Measurements from ENCODE around the gene ADARB2. TPM values are rescaled to one million over a fixed set of nuclear protein-coding genes. Genes with fewer than 3 reads are reported as not detected.

Gene ADARB2
- total and polyA plus RNA-seq, 5 donors, result 0.53 to 1.6 (median 0.59) TPM

GRCh38 chr10:1670541-1671365 is 66.6 kb downstream of the ADARB2 start:
- ATAC-seq, result no peak
- DNase-seq, result no peak
- Histone ChIP-seq H3K4me1 (ENCODE audit: control insufficient read depth, insufficient read depth, low read length) (no peaks in the 10 kb centered on the region), H3K27me3 (ENCODE audit: control insufficient read depth, insufficient read depth) (no peaks in the 10 kb centered on the region), H3K27ac (ENCODE audit: low read length) (no peak overlapping the region), H3K9me3 (ENCODE audit: control insufficient read depth, low read length) (no peaks in the 10 kb centered on the region), H3K4me3 (ENCODE audit: low read length) (no peak overlapping the region)
- WGBS, result 75% methylated on average over 32 of the region's 32 CpGs
- intact Hi-C loops (cut with DNase I), result no loop called here

- ATAC-seq (no peak), DNase-seq (no peak)
- Histone ChIP-seq H3K4me1 (ENCODE audit: control insufficient read depth, insufficient read depth, low read length) (no peaks in the 10 kb centered on the region), H3K9me3 (ENCODE audit: control insufficient read depth, low read length) (no peaks in the 10 kb centered on the region), H3K4me3 (ENCODE audit: low read length) (no peak overlapping the region), H3K27ac (ENCODE audit: low read length) (no peak overlapping the region), H3K27me3 (ENCODE audit: control insufficient read depth, insufficient read depth) (no peaks in the 10 kb centered on the region)
- intact Hi-C loops (cut with DNase I), result no loop called here
Observed at GRCh38 chr10:1669433-1669832, 67.9 kb downstream of the ADARB2 start.

GRCh38 chr10:1668399-1668798 is 68.9 kb downstream of the ADARB2 start:
- no peaks in the 10 kb centered on the region for H3K27me3 ChIP-seq (ENCODE audit: control insufficient read depth, insufficient read depth)
- no peak for DNase-seq
- 59% methylated on average over 5 of the region's 5 CpGs for WGBS
- no peak overlapping the region for H3K4me3 ChIP-seq (ENCODE audit: low read length)
- no peaks in the 10 kb centered on the region for H3K9me3 ChIP-seq (ENCODE audit: control insufficient read depth, low read length)
- H3K4me1 ChIP-seq (ENCODE audit: control insufficient read depth, insufficient read depth, low read length), result no peaks in the 10 kb centered on the region
- intact Hi-C loops (cut with DNase I), result no loop called here
- no peak overlapping the region for H3K27ac ChIP-seq (ENCODE audit: low read length)
- ATAC-seq, result no peak

- Histone ChIP-seq H3K4me3 (ENCODE audit: low read length) (no peak overlapping the region), H3K27ac (ENCODE audit: low read length) (no peak overlapping the region), H3K9me3 (ENCODE audit: control insufficient read depth, low read length) (no peaks in the 10 kb centered on the region), H3K4me1 (ENCODE audit: control insufficient read depth, insufficient read depth, low read length) (no peaks in the 10 kb centered on the region), H3K27me3 (ENCODE audit: control insufficient read depth, insufficient read depth) (no peaks in the 10 kb centered on the region)
- DNase-seq, result no peak
- intact Hi-C loops (cut with DNase I), result no loop called here
- ATAC-seq, result no peak
Observed at GRCh38 chr10:1667392-1667791, 69.9 kb downstream of the ADARB2 start.

GRCh38 chr10:1666147-1666546 is 71.2 kb downstream of the ADARB2 start:
- Histone ChIP-seq H3K9me3 (ENCODE audit: control insufficient read depth, low read length) (no peaks in the 10 kb centered on the region), H3K27ac (ENCODE audit: low read length) (no peak overlapping the region), H3K4me1 (ENCODE audit: control insufficient read depth, insufficient read depth, low read length) (no peaks in the 10 kb centered on the region), H3K4me3 (ENCODE audit: low read length) (no peak overlapping the region), H3K27me3 (ENCODE audit: control insufficient read depth, insufficient read depth) (no peaks in the 10 kb centered on the region)
- WGBS, result 86% methylated on average over 20 of the region's 20 CpGs
- intact Hi-C loops (cut with DNase I), result no loop called here
- DNase-seq (no peak), ATAC-seq (no peak)

- Histone ChIP-seq H3K9me3 (ENCODE audit: control insufficient read depth, low read length) (no peaks in the 10 kb centered on the region), H3K27me3 (ENCODE audit: control insufficient read depth, insufficient read depth) (no peaks in the 10 kb centered on the region), H3K4me3 (ENCODE audit: low read length) (no peak overlapping the region), H3K4me1 (ENCODE audit: control insufficient read depth, insufficient read depth, low read length) (no peaks in the 10 kb centered on the region), H3K27ac (ENCODE audit: low read length) (no peak overlapping the region)
- 90% methylated on average over 10 of the region's 10 CpGs for WGBS
- intact Hi-C loops (cut with DNase I), result no loop called here
- DNase-seq (no peak), ATAC-seq (no peak)
Observed at GRCh38 chr10:1665681-1666080, 71.6 kb downstream of the ADARB2 start.

- H3K4me3 ChIP-seq (ENCODE audit: low read length), result no peak overlapping the region
- H3K4me1 ChIP-seq (ENCODE audit: control insufficient read depth, insufficient read depth, low read length), result no peaks in the 10 kb centered on the region
- intact Hi-C loops (cut with DNase I), result no loop called here
- H3K27ac ChIP-seq (ENCODE audit: low read length), result no peak overlapping the region
- 86% methylated on average over 20 of the region's 20 CpGs for WGBS
- no peaks in the 10 kb centered on the region for H3K27me3 ChIP-seq (ENCODE audit: control insufficient read depth, insufficient read depth)
- H3K9me3 ChIP-seq (ENCODE audit: control insufficient read depth, low read length), result no peaks in the 10 kb centered on the region
- DNase-seq, result no peak
- no peak for ATAC-seq
Observed at GRCh38 chr10:1665021-1665661, 72.2 kb downstream of the ADARB2 start.

GRCh38 chr10:1664333-1664964 is 72.9 kb downstream of the ADARB2 start:
- 72% methylated on average over 15 of the region's 15 CpGs for WGBS
- no peak overlapping the region for H3K27ac ChIP-seq (ENCODE audit: low read length)

GRCh38 chr10:1663226-1663625 is 74.1 kb downstream of the ADARB2 start:
- Histone ChIP-seq H3K4me1 (ENCODE audit: control insufficient read depth, insufficient read depth, low read length) (no peaks in the 10 kb centered on the region), H3K9me3 (ENCODE audit: control insufficient read depth, low read length) (no peaks in the 10 kb centered on the region), H3K4me3 (ENCODE audit: low read length) (no peak overlapping the region), H3K27ac (ENCODE audit: low read length) (no peak overlapping the region), H3K27me3 (ENCODE audit: control insufficient read depth, insufficient read depth) (no peaks in the 10 kb centered on the region)
- intact Hi-C loops (cut with DNase I), result no loop called here
- WGBS, result 93% methylated on average over 17 of the region's 17 CpGs
- ATAC-seq, result no peak
- no peak for DNase-seq

More at GRCh38 chr10:1664333-1664964, 72.9 kb downstream of the ADARB2 start:
- Histone ChIP-seq H3K4me3 (ENCODE audit: low read length) (no peak overlapping the region), H3K9me3 (ENCODE audit: control insufficient read depth, low read length) (no peaks in the 10 kb centered on the region), H3K27me3 (ENCODE audit: control insufficient read depth, insufficient read depth) (no peaks in the 10 kb centered on the region), H3K4me1 (ENCODE audit: control insufficient read depth, insufficient read depth, low read length) (no peaks in the 10 kb centered on the region)
- DNase-seq (no peak), ATAC-seq (no peak)
- intact Hi-C loops (cut with DNase I), result no loop called here

- no peaks in the 10 kb centered on the region for H3K9me3 ChIP-seq (ENCODE audit: control insufficient read depth, low read length)
- intact Hi-C loops (cut with DNase I), result no loop called here
- 88% methylated on average over 20 of the region's 20 CpGs for WGBS
Observed at GRCh38 chr10:1662438-1663025, 74.8 kb downstream of the ADARB2 start.

GRCh38 chr10:1661859-1662437 is 75.4 kb downstream of the ADARB2 start:
- H3K4me1 ChIP-seq (ENCODE audit: control insufficient read depth, insufficient read depth, low read length), result no peaks in the 10 kb centered on the region
- no peaks in the 10 kb centered on the region for H3K9me3 ChIP-seq (ENCODE audit: control insufficient read depth, low read length)
- H3K4me3 ChIP-seq (ENCODE audit: low read length), result no peak overlapping the region
- no peak for DNase-seq
- no peak for ATAC-seq
- H3K27ac ChIP-seq (ENCODE audit: low read length), result no peak overlapping the region
- H3K27me3 ChIP-seq (ENCODE audit: control insufficient read depth, insufficient read depth), result no peaks in the 10 kb centered on the region
- WGBS, result 76% methylated on average over 14 of the region's 14 CpGs
- intact Hi-C loops (cut with DNase I), result no loop called here

More at GRCh38 chr10:1662438-1663025, 74.8 kb downstream of the ADARB2 start:
- DNase-seq (no peak), ATAC-seq (no peak)
- Histone ChIP-seq H3K4me3 (ENCODE audit: low read length) (no peak overlapping the region), H3K27me3 (ENCODE audit: control insufficient read depth, insufficient read depth) (no peaks in the 10 kb centered on the region), H3K4me1 (ENCODE audit: control insufficient read depth, insufficient read depth, low read length) (no peaks in the 10 kb centered on the region), H3K27ac (ENCODE audit: low read length) (no peak overlapping the region)
